ENCODE measurements around the gene SH3BP4. TPM values are rescaled to one million over a fixed set of nuclear protein-coding genes. Genes with fewer than 3 reads are reported as not detected.

SH3BP4 gene
- total and polyA plus RNA-seq, 4 donors: 4.5 to 32.2 (median 16.3) TPM

- DNase-seq (no peak), ATAC-seq (ENCODE audit: low FRiP score) (no peak)
- Histone ChIP-seq H3K27me3 (ENCODE audit: control insufficient read depth in 1 of 2, insufficient read depth in 2 of 2, low read length in 1 of 2) (no peaks in the 10 kb centered on the region), H3K4me1 (ENCODE audit: control insufficient read depth in 1 of 2, insufficient read depth in 2 of 2, low read length in 2 of 2) (no peaks in the 10 kb centered on the region), H3K4me3 (ENCODE audit: low read length in 2 of 2) (no peak overlapping the region), H3K9me3 (ENCODE audit: control insufficient read depth, low read length) (no peaks in the 10 kb centered on the region), H3K27ac (ENCODE audit: low read depth in 1 of 2, low read length in 2 of 2) (no peak overlapping the region), H3K36me3 (ENCODE audit: control insufficient read depth in 1 of 2, insufficient read depth in 2 of 2, low read length in 1 of 2) (no peaks in the 10 kb centered on the region)
- WGBS, 2 donors: 96 to 99% methylated on average over 8 of the region's 8 CpGs
- intact Hi-C loops (cut with DNase I): no loop called here
Observed at GRCh38 chr2:234997389-234997788, 45.6 kb downstream of the SH3BP4 start.

- ATAC-seq (ENCODE audit: low FRiP score) (no peak), DNase-seq (no peak)
- WGBS, 2 donors: 96% methylated on average over 29 of the region's 29 CpGs
- H3K9me3 ChIP-seq (ENCODE audit: control insufficient read depth, low read length): no peaks in the 10 kb centered on the region
- no peak overlapping the region for H3K27ac ChIP-seq (ENCODE audit: low read depth in 1 of 2, low read length in 2 of 2)
- no peak overlapping the region for H3K4me3 ChIP-seq (ENCODE audit: low read length in 2 of 2)
- intact Hi-C loops (cut with DNase I): no loop called here
- no peaks in the 10 kb centered on the region for H3K4me1 ChIP-seq (ENCODE audit: control insufficient read depth in 1 of 2, insufficient read depth in 2 of 2, low read length in 2 of 2)
- H3K36me3 ChIP-seq (ENCODE audit: control insufficient read depth in 1 of 2, insufficient read depth in 2 of 2, low read length in 1 of 2): no peaks in the 10 kb centered on the region
- H3K27me3 ChIP-seq (ENCODE audit: control insufficient read depth in 1 of 2, insufficient read depth in 2 of 2, low read length in 1 of 2): no peaks in the 10 kb centered on the region
Observed at GRCh38 chr2:234998404-234999211, 46.8 kb downstream of the SH3BP4 start.

- no peak for ATAC-seq (ENCODE audit: low FRiP score)
Observed at GRCh38 chr2:234999740-235000425, 48.1 kb downstream of the SH3BP4 start.

GRCh38 chr2:235000426-235001236, 48.8 kb downstream of the SH3BP4 start:
- WGBS, 2 donors: 88 to 89% methylated on average over 20 of the region's 20 CpGs
- ATAC-seq (ENCODE audit: low FRiP score): no peak
- intact Hi-C loops (cut with DNase I): no loop called here
- no peak overlapping the region for H3K4me3 ChIP-seq (ENCODE audit: low read length in 2 of 2)
- no peaks in the 10 kb centered on the region for H3K4me1 ChIP-seq (ENCODE audit: control insufficient read depth in 1 of 2, insufficient read depth in 2 of 2, low read length in 2 of 2)
- H3K36me3 ChIP-seq (ENCODE audit: control insufficient read depth in 1 of 2, insufficient read depth in 2 of 2, low read length in 1 of 2): no peaks in the 10 kb centered on the region
- H3K27me3 ChIP-seq (ENCODE audit: control insufficient read depth in 1 of 2, insufficient read depth in 2 of 2, low read length in 1 of 2): no peaks in the 10 kb centered on the region
- no peak for DNase-seq
- no peak overlapping the region for H3K27ac ChIP-seq (ENCODE audit: low read depth in 1 of 2, low read length in 2 of 2)
- no peaks in the 10 kb centered on the region for H3K9me3 ChIP-seq (ENCODE audit: control insufficient read depth, low read length)

More at GRCh38 chr2:234999740-235000425, 48.1 kb downstream of the SH3BP4 start:
- no peak overlapping the region for H3K27ac ChIP-seq (ENCODE audit: low read depth in 1 of 2, low read length in 2 of 2)
- intact Hi-C loops (cut with DNase I): no loop called here
- no peaks in the 10 kb centered on the region for H3K27me3 ChIP-seq (ENCODE audit: control insufficient read depth in 1 of 2, insufficient read depth in 2 of 2, low read length in 1 of 2)
- no peaks in the 10 kb centered on the region for H3K4me1 ChIP-seq (ENCODE audit: control insufficient read depth in 1 of 2, insufficient read depth in 2 of 2, low read length in 2 of 2)
- no peak for DNase-seq
- 92 to 95% methylated on average over 11 of the region's 11 CpGs for WGBS, 2 donors
- H3K9me3 ChIP-seq (ENCODE audit: control insufficient read depth, low read length): no peaks in the 10 kb centered on the region
- H3K4me3 ChIP-seq (ENCODE audit: low read length in 2 of 2): no peak overlapping the region
- H3K36me3 ChIP-seq (ENCODE audit: control insufficient read depth in 1 of 2, insufficient read depth in 2 of 2, low read length in 1 of 2): no peaks in the 10 kb centered on the region

GRCh38 chr2:235001237-235002133, 49.7 kb downstream of the SH3BP4 start:
- Histone ChIP-seq H3K9me3 (ENCODE audit: control insufficient read depth, low read length) (no peaks in the 10 kb centered on the region), H3K27ac (ENCODE audit: low read depth in 1 of 2, low read length in 2 of 2) (no peak overlapping the region), H3K4me1 (ENCODE audit: control insufficient read depth in 1 of 2, insufficient read depth in 2 of 2, low read length in 2 of 2) (no peaks in the 10 kb centered on the region), H3K4me3 (ENCODE audit: low read length in 2 of 2) (no peak overlapping the region), H3K36me3 (ENCODE audit: control insufficient read depth in 1 of 2, insufficient read depth in 2 of 2, low read length in 1 of 2) (no peaks in the 10 kb centered on the region), H3K27me3 (ENCODE audit: control insufficient read depth in 1 of 2, insufficient read depth in 2 of 2, low read length in 1 of 2) (no peaks in the 10 kb centered on the region)
- intact Hi-C loops (cut with DNase I): no loop called here
- ATAC-seq (ENCODE audit: low FRiP score) (no peak), DNase-seq (no peak)
- WGBS, 2 donors: 88 to 89% methylated on average over 25 of the region's 25 CpGs

GRCh38 chr2:235002198-235003095, 50.6 kb downstream of the SH3BP4 start:
- Histone ChIP-seq H3K27ac (ENCODE audit: low read depth in 1 of 2, low read length in 2 of 2) (no peak overlapping the region), H3K9me3 (ENCODE audit: control insufficient read depth, low read length) (no peaks in the 10 kb centered on the region), H3K27me3 (ENCODE audit: control insufficient read depth in 1 of 2, insufficient read depth in 2 of 2, low read length in 1 of 2) (no peaks in the 10 kb centered on the region), H3K36me3 (ENCODE audit: control insufficient read depth in 1 of 2, insufficient read depth in 2 of 2, low read length in 1 of 2) (no peaks in the 10 kb centered on the region), H3K4me1 (ENCODE audit: control insufficient read depth in 1 of 2, insufficient read depth in 2 of 2, low read length in 2 of 2) (no peaks in the 10 kb centered on the region), H3K4me3 (ENCODE audit: low read length in 2 of 2) (no peak overlapping the region)
- ATAC-seq (ENCODE audit: low FRiP score) (no peak), DNase-seq (no peak)
- intact Hi-C loops (cut with DNase I): no loop called here
- WGBS, 2 donors: 90 to 93% methylated on average over 16 of the region's 16 CpGs

- no peaks in the 10 kb centered on the region for H3K9me3 ChIP-seq (ENCODE audit: control insufficient read depth, low read length)
- DNase-seq: no peak
- ATAC-seq (ENCODE audit: low FRiP score): no peak
- intact Hi-C loops (cut with DNase I): no loop called here
- H3K36me3 ChIP-seq (ENCODE audit: control insufficient read depth in 1 of 2, insufficient read depth in 2 of 2, low read length in 1 of 2): no peaks in the 10 kb centered on the region
- H3K27me3 ChIP-seq (ENCODE audit: control insufficient read depth in 1 of 2, insufficient read depth in 2 of 2, low read length in 1 of 2): no peaks in the 10 kb centered on the region
- H3K27ac ChIP-seq (ENCODE audit: low read depth in 1 of 2, low read length in 2 of 2): no peak overlapping the region
- no peak overlapping the region for H3K4me3 ChIP-seq (ENCODE audit: low read length in 2 of 2)
- 88 to 94% methylated on average over 12 of the region's 12 CpGs for WGBS, 2 donors
- H3K4me1 ChIP-seq (ENCODE audit: control insufficient read depth in 1 of 2, insufficient read depth in 2 of 2, low read length in 2 of 2): no peaks in the 10 kb centered on the region
Observed at GRCh38 chr2:235003096-235003775, 51.4 kb downstream of the SH3BP4 start.

All from aorta (tissue), 5 donors.